Left ventricle myocardium inferior (tissue), 1 donor: ENCODE data around the gene HRG. TPM values are rescaled to one million over a fixed set of nuclear protein-coding genes. Genes with fewer than 3 reads are reported as not detected.
A peak's percentile ranks its signal among the peaks of the same experiment; 100 is the strongest.
"Not testable (repeated sequence)": the region's sequence is repeated elsewhere in the genome, so short reads cannot be mapped to it uniquely, and the experiment has no call there.

Experiments
- DNase-seq: peaks from one replicate; pipeline ENCODE4 v3.0.0-alpha.2; 2020
- H3K27ac ChIP-seq: fragments of 200-600 bp; replicated peaks from 2 replicates; pipeline ENCODE4 v1.8.0; 2021
- H3K27me3 ChIP-seq: fragments of 200-600 bp; 2 replicates; pipeline ENCODE4 v1.8.0; 2021; ENCODE audit warnings: low read depth
- H3K36me3 ChIP-seq: fragments of 200-600 bp; 2 replicates; pipeline ENCODE4 v1.8.0; 2021
- H3K4me1 ChIP-seq: fragments of 200-600 bp; 2 replicates; pipeline ENCODE4 v1.8.0; 2021
- H3K4me3 ChIP-seq: fragments of 200-600 bp; 2 replicates; pipeline ENCODE4 v1.8.0; 2021; ENCODE audit warnings: mild to moderate bottlenecking, moderate library complexity
- H3K9me3 ChIP-seq: fragments of 200-600 bp; replicated peaks from 2 replicates; pipeline ENCODE4 v1.8.0; 2021
- CTCF ChIP-seq: fragments of 200-600 bp; IDR thresholded peaks from 2 replicates; pipeline ENCODE4 v1.8.0; 2021; ENCODE audit warnings: antibody characterized with exemption, mild to moderate bottlenecking, borderline replicate concordance
- intact Hi-C: fragments of 100-400 bp; cut with micrococcal nuclease; formaldehyde crosslinking; loops from one replicate; pipeline ENCODE4 v1.11.0; 2022
- total RNA-seq: library from RNA; stranded (reverse); fragmentation: NEBNext Ultra II Directional; extraction: Animal tissue kit (Norgen Biotek cat#: 25700); gene quantifications from one replicate; pipeline ENCODE4 v1.2.1, GENCODE V29; 2021
- donor health status: DM: no; HTN: yes; CAD: no; lungs with severe emphysema.

Gene HRG
- total RNA-seq, 1 donor from 2014 or later = not detected

- intact Hi-C loops = no loop called here
- Histone ChIP-seq H3K27ac (no peak overlapping the region), H3K27me3 (no peaks in the 10 kb centered on the region), H3K9me3 (no peaks in the 10 kb centered on the region), H3K4me1 (peaks cover 13% of the 10 kb centered on the region), H3K4me3 (no peak overlapping the region), H3K36me3 (no peaks in the 10 kb centered on the region)
- no peak for DNase-seq
- TF ChIP-seq CTCF = no peak
These were observed 28.6 kb downstream of the HRG start for GRCh38 chr3:186694288-186695032.

GRCh38 chr3:186696522-186696921 is 30.7 kb downstream of the HRG start:
- TF ChIP-seq CTCF = no peak
- H3K27ac ChIP-seq = no peak overlapping the region
- intact Hi-C loops = no loop called here
- H3K9me3 ChIP-seq = no peaks in the 10 kb centered on the region
- peaks cover 23% of the 10 kb centered on the region for H3K4me1 ChIP-seq
- H3K27me3 ChIP-seq = no peaks in the 10 kb centered on the region
- no peak for DNase-seq
- no peaks in the 10 kb centered on the region for H3K36me3 ChIP-seq
- no peak overlapping the region for H3K4me3 ChIP-seq

- TF ChIP-seq CTCF = no peak
- DNase-seq = no peak
- no peak overlapping the region for H3K4me3 ChIP-seq
- peaks cover 22% of the 10 kb centered on the region for H3K4me1 ChIP-seq
- H3K27me3 ChIP-seq = no peaks in the 10 kb centered on the region
- H3K9me3 ChIP-seq = no peaks in the 10 kb centered on the region
- intact Hi-C loops = no loop called here
- no peaks in the 10 kb centered on the region for H3K36me3 ChIP-seq
- peak overlapping the region; percentile 76 for H3K27ac ChIP-seq
These were observed 31.7 kb downstream of the HRG start for GRCh38 chr3:186697510-186697909.

DNA sequence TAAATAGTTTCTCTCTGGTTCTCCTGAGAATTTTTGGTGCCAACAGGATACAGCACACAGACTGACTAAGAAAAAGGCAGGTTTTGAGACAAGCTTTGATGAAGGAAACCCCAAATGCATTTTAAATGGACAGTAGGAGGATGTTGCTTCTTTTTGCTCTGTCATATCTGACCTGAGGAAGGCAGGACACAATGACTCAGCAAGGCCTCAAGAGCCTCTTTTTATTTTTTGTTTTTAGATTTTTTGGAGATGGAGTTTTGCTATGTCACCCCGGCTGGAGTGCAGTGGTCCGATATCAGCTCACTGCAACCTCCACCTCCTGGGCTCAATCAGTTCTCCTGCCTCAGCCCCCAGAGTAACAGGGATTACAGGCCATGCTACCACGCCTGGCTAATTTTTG is 34.5 kb downstream of the HRG start:
- Histone ChIP-seq H3K27ac (no peak overlapping the region), H3K4me3 (no peak overlapping the region), H3K36me3 (no peaks in the 10 kb centered on the region), H3K9me3 (no peaks in the 10 kb centered on the region), H3K4me1 (peaks cover 19% of the 10 kb centered on the region), H3K27me3 (no peaks in the 10 kb centered on the region)
- DNase-seq = no peak
- intact Hi-C loops = no loop called here
- TF ChIP-seq CTCF = no peak

GRCh38 chr3:186702451-186702850 is 36.6 kb downstream of the HRG start:
- intact Hi-C loops, H3K36me3 ChIP-seq, H3K4me3 ChIP-seq, H3K4me1 ChIP-seq, DNase-seq, H3K27me3 ChIP-seq, H3K9me3 ChIP-seq, H3K27ac ChIP-seq: not testable (repeated sequence)

DNA sequence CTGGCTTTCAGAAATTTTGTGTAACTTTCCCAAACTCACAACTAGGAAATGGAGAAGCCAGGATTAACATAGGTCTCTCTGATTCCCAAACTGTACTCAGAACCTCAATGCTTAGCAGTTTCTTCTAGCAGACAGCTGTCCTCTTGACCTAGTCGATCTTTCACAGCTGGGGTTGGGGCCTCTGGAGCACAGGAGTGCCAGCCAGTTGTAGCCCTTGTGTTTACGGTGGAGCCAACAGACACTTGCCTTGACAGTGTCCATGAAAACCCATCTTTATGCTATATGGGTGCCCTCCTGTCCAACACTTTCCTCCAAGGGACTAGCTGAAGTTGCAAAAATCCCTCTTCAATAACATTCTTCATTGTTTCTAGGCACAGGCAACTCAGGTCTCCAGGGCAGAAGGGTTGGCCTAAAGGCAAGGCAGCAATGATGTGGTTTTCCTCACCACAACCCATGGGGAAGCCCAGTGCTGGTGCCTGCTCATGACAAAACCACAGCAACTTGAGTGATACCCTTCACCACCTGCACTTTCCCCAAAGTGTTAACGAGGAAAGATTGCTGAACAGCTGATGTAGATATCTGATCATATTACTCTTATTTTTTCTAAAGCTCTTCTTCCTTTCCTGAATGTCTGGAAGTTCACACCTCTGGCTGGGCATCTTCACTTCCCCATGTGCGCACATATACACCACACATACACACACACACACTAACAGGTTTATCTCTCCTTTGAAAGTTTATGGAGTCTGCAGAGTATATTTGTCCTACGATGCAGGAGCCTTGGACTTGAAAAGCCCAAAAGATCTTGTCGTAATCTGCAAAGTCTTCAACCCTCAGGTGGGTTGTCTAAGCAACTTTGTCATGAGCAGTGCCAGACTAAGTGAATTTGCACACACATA is 40.3 kb downstream of the HRG start:
- intact Hi-C loops = no loop called here
- H3K36me3 ChIP-seq = no peaks in the 10 kb centered on the region
- TF ChIP-seq CTCF = no peak

More for the DNA sequence above, 40.3 kb downstream of the HRG start:
- no peak overlapping the region for H3K27ac ChIP-seq
- no peaks in the 10 kb centered on the region for H3K27me3 ChIP-seq
- H3K9me3 ChIP-seq = no peaks in the 10 kb centered on the region
- peaks cover 2% of the 10 kb centered on the region for H3K4me1 ChIP-seq
- H3K4me3 ChIP-seq = no peak overlapping the region
- DNase-seq = no peak
